MCF 10A (cell line): ENCODE measurements around the gene ABHD16B. TPM values are rescaled to one million over a fixed set of nuclear protein-coding genes. Genes with fewer than 3 reads are reported as not detected.

Experiments
- BruUV-seq: library from RNA; stranded (reverse); fragments of 400-500 nt; replicated peaks from 2 replicates; lab custom pipeline; 2021; lab: Mats Ljungman, UMichigan
- CTCF ChIA-PET: fragments of 300-600 bp; sonication (Branson Sonifier 250); formaldehyde crosslinking; extraction: SDS; loops from one replicate; lab custom pipeline; 2021; ENCODE audit warnings: antibody characterized with exemption, inconsistent platforms; lab: Yijun Ruan, JAX
- POLR2A ChIA-PET: fragments of 300-600, 350-650 bp; sonication (Branson Sonifier 250); formaldehyde crosslinking; extraction: SDS; loops from one replicate; lab custom pipeline; 2020; ENCODE audit warnings: antibody characterized with exemption, inconsistent platforms; lab: Yijun Ruan, JAX
- DNase-seq: peaks from one replicate; pipeline ENCODE4 v3.0.0-alpha.2; 2018; ENCODE audit not compliant: unreplicated experiment
- H3K27ac Mint-ChIP-seq: one replicate; pipeline ENCODE4 v1.8.0; 2022; ENCODE audit warnings: mild to moderate bottlenecking, low read depth, mixed read lengths; ENCODE audit not compliant: unreplicated experiment
- H3K27me3 Mint-ChIP-seq: one replicate; pipeline ENCODE4 v1.8.0; 2022; ENCODE audit warnings: mixed read lengths; ENCODE audit not compliant: insufficient read depth, unreplicated experiment
- H3K36me3 Mint-ChIP-seq: one replicate; pipeline ENCODE4 v1.8.0; 2022; ENCODE audit warnings: mild to moderate bottlenecking, moderate library complexity, mixed read lengths; ENCODE audit not compliant: insufficient read depth, unreplicated experiment
- H3K4me1 Mint-ChIP-seq: one replicate; pipeline ENCODE4 v1.8.0; 2022; ENCODE audit warnings: mixed read lengths; ENCODE audit not compliant: insufficient read depth, unreplicated experiment
- H3K4me3 Mint-ChIP-seq: one replicate; pipeline ENCODE4 v1.8.0; 2022; ENCODE audit warnings: mild to moderate bottlenecking, moderate library complexity, mixed read lengths; ENCODE audit not compliant: unreplicated experiment
- H3K9me3 Mint-ChIP-seq: one replicate; pipeline ENCODE4 v1.8.0; 2022; ENCODE audit warnings: mixed read lengths; ENCODE audit not compliant: unreplicated experiment
- intact Hi-C: fragments of 100-400 bp; cut with micrococcal nuclease; formaldehyde crosslinking; loops from 2 replicates; pipeline ENCODE4 v1.14.1; 2022
- total RNA-seq: library from RNA; stranded (reverse); gene quantifications from 2 replicates; pipeline ENCODE4 v1.2.3, GENCODE V29; 2022
- TF ChIP-seq, protein P1 (sequence below): fragments of 200-600 bp; IDR thresholded peaks from one replicate; pipeline ENCODE4 v1.8.0; 2022; ENCODE audit warnings: antibody characterized with exemption, mild to moderate bottlenecking; ENCODE audit not compliant: unreplicated experiment

ABHD16B gene
- total RNA-seq, 1 experiment from 2014 or later, result not detected

DNA sequence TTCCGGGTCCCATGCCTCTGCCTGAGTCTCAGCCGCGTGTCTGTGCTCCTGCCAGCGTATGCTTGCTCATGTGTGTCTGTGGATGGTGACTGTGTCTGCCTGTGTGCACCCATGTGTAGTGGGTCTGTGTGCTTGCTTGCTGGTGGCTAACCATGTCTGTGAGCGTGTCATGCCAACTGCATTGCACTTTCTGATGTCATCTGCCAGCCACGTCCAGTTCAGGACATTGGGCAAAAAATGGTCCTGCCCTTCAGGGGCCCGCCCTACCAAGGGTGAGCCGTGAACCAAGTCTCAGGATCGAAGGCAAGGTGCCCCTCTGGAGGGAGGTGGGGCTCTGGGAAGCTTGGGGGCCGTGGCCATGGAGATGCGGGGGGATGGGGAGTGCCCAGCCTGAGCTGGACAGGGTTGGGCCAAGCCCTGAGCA lies 20.9 kb upstream of the ABHD16B start:
- no peaks in the 10 kb centered on the region for H3K9me3 Mint-ChIP-seq
- no peak overlapping the region for H3K27ac Mint-ChIP-seq
- H3K36me3 Mint-ChIP-seq, result no peaks in the 10 kb centered on the region
- no peak for DNase-seq
- no TSS peak for BruUV-seq
- peaks cover 3% of the 10 kb centered on the region for H3K4me1 Mint-ChIP-seq
- peaks cover 10% of the 10 kb centered on the region for H3K27me3 Mint-ChIP-seq
- ChIA-PET CTCF (interaction anchor here (0.9 kb wide), 2 partner anchors 23 to 24 kb away, joined by 3 read pairs; partner anchors contain the start of gene TPD52L2), POLR2A (interaction anchor here (1.3 kb wide), 2 partner anchors 9 to 25 kb away, joined by 3 to 5 read pairs; partner anchors contain the start of genes TPD52L2 and ZBTB46)
- H3K4me3 Mint-ChIP-seq, result no peak overlapping the region
- intact Hi-C loops, result no loop called here
- TF ChIP-seq, protein P1, sequence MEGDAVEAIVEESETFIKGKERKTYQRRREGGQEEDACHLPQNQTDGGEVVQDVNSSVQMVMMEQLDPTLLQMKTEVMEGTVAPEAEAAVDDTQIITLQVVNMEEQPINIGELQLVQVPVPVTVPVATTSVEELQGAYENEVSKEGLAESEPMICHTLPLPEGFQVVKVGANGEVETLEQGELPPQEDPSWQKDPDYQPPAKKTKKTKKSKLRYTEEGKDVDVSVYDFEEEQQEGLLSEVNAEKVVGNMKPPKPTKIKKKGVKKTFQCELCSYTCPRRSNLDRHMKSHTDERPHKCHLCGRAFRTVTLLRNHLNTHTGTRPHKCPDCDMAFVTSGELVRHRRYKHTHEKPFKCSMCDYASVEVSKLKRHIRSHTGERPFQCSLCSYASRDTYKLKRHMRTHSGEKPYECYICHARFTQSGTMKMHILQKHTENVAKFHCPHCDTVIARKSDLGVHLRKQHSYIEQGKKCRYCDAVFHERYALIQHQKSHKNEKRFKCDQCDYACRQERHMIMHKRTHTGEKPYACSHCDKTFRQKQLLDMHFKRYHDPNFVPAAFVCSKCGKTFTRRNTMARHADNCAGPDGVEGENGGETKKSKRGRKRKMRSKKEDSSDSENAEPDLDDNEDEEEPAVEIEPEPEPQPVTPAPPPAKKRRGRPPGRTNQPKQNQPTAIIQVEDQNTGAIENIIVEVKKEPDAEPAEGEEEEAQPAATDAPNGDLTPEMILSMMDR, result no peak

DNA sequence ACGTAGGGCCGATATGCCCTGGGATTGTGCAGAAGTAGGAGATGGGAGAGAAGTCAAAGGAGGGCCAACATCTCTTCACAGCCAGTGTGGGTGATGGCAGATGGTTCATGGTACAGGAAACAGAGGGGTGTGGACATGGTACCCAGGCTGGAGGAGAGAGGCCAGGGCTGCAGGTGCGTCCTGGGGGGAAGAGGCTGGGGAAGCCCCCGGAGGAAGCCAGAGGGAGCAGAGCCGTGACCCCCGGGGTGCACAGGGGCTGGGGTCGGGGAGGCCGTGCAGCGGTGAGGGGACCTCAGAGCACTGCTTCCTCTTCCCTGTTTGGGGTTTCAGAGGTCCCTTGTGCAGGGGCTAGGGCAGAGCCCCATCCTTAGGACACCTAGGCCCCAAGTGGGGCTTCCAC lies 19.0 kb upstream of the ABHD16B start:
- H3K9me3 Mint-ChIP-seq, result no peaks in the 10 kb centered on the region
- H3K27me3 Mint-ChIP-seq, result peaks cover 10% of the 10 kb centered on the region
- H3K4me3 Mint-ChIP-seq, result no peak overlapping the region
- intact Hi-C loops, result no loop called here
- H3K4me1 Mint-ChIP-seq, result no peaks in the 10 kb centered on the region
- no peaks in the 10 kb centered on the region for H3K36me3 Mint-ChIP-seq
- no peak for DNase-seq
- POLR2A ChIA-PET, result no interaction called here
- no peak overlapping the region for H3K27ac Mint-ChIP-seq
- TF ChIP-seq, protein P1, result no peak
- CTCF ChIA-PET, result no interaction called here
- BruUV-seq, result no TSS peak

DNA sequence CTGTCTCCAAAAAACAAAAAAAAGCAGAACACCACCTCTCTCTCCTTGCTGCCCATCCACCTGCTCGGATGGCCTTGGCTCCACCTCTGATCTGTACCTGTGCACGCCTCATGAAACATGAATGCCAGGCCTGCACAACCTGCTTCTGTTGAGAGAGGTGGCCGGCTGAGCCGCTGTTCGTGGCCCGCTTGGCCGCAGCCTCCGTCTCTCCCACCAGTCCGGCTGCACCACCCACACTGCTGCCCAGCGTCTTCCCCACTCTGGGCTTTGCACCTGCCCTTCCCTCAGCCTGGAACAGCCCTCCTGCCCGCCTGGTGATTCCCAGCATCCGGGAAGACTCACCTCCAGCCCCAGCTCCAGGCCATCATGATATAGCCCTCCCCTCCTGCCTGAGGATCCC lies 18.1 kb upstream of the ABHD16B start:
- H3K27ac Mint-ChIP-seq, result no peak overlapping the region
- H3K27me3 Mint-ChIP-seq, result peaks cover 10% of the 10 kb centered on the region
- no TSS peak for BruUV-seq
- CTCF ChIA-PET, result no interaction called here
- no peak overlapping the region for H3K4me3 Mint-ChIP-seq
- H3K4me1 Mint-ChIP-seq, result no peaks in the 10 kb centered on the region
- TF ChIP-seq, protein P1, result no peak
- intact Hi-C loops, result no loop called here
- H3K9me3 Mint-ChIP-seq, result no peaks in the 10 kb centered on the region
- no peaks in the 10 kb centered on the region for H3K36me3 Mint-ChIP-seq
- no peak for DNase-seq
- POLR2A ChIA-PET, result interaction anchor here (0.5 kb wide), 1 partner anchor 53 kb away, joined by 3 read pairs; no protein-coding TSS in a partner anchor

DNA sequence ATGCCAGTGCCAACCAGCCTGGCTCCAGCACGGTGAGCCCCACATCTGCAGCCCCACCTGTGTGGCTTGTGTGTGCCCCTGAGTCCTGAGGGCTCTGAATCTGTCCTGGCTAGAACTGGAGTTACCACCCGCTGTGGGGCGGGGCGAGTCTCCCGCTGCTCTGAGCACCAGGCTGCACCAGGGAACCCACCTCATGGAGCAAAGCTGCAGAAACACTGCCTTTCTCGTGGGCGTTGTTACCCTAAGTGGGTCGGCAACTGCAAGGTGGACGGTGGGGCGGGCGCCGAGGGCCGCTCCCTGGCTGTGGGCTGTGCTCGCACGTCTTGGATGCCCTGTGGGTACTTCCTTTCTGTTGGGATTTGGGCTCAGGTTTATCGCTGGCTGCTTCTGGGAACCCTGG lies 17.5 kb upstream of the ABHD16B start:
- POLR2A ChIA-PET, result interaction anchor here (0.5 kb wide), 1 partner anchor 52 kb away, joined by 3 read pairs; no protein-coding TSS in a partner anchor
- TF ChIP-seq, protein P1, result no peak
- DNase-seq, result no peak
- H3K4me3 Mint-ChIP-seq, result no peak overlapping the region
- CTCF ChIA-PET, result no interaction called here
- H3K9me3 Mint-ChIP-seq, result no peaks in the 10 kb centered on the region
- H3K4me1 Mint-ChIP-seq, result no peaks in the 10 kb centered on the region
- no peak overlapping the region for H3K27ac Mint-ChIP-seq
- H3K27me3 Mint-ChIP-seq, result peaks cover 10% of the 10 kb centered on the region
- no TSS peak for BruUV-seq
- H3K36me3 Mint-ChIP-seq, result no peaks in the 10 kb centered on the region
- intact Hi-C loops, result no loop called here
